Mesendoderm (in vitro differentiated cells): ENCODE results near the gene MARS1.

ENCODE experiments used
- DNase-seq: peaks from one replicate; pipeline ENCODE4 v3.0.0; 2013
- H2AK5ac ChIP-seq: 2 replicates; pipeline ENCODE4 v1.6.1; 2013; ENCODE audit warnings: low read length, inconsistent platforms
- H2BK120ac ChIP-seq: 2 replicates; pipeline ENCODE4 v1.6.1; 2013; ENCODE audit warnings: low read depth, mild to moderate bottlenecking, low read length, moderate library complexity, mixed read lengths
- H2BK15ac ChIP-seq: replicated peaks from 2 replicates; pipeline ENCODE4 v1.6.1; 2013; ENCODE audit warnings: low read depth, mild to moderate bottlenecking, moderate library complexity
- H2BK5ac ChIP-seq: 2 replicates; pipeline ENCODE4 v1.6.1; 2013; ENCODE audit warnings: low read length, inconsistent platforms
- H3K18ac ChIP-seq: 2 replicates; pipeline ENCODE4 v1.6.1; 2013; ENCODE audit warnings: mild to moderate bottlenecking, low read length, mixed read lengths
- H3K23ac ChIP-seq: one replicate; pipeline ENCODE4 v1.6.1; 2013; ENCODE audit warnings: low read length
- H3K27ac ChIP-seq: 2 replicates; pipeline ENCODE4 v1.5.1; 2013; ENCODE audit warnings: low read depth, mild to moderate bottlenecking, inconsistent platforms, low read length, moderate library complexity
- H3K27me3 ChIP-seq: 2 replicates; pipeline ENCODE4 v1.6.1; 2013; ENCODE audit warnings: low read length, control low read depth, mild to moderate bottlenecking, inconsistent platforms; ENCODE audit not compliant: insufficient read depth, poor library complexity
- H3K36me3 ChIP-seq: 2 replicates; pipeline ENCODE4 v1.6.1; 2013; ENCODE audit warnings: low read length, inconsistent platforms; ENCODE audit not compliant: control insufficient read depth, insufficient read depth
- H3K4ac ChIP-seq: one replicate; pipeline ENCODE4 v1.6.1; 2013; ENCODE audit warnings: low read depth, mild to moderate bottlenecking, low read length, moderate library complexity
- H3K4me1 ChIP-seq: 2 replicates; pipeline ENCODE4 v1.6.1; 2013; ENCODE audit warnings: low read depth, low read length, inconsistent platforms; ENCODE audit not compliant: control insufficient read depth
- H3K4me2 ChIP-seq: 2 replicates; pipeline ENCODE4 v1.6.1; 2013; ENCODE audit warnings: low read length
- H3K4me3 ChIP-seq: 2 replicates; pipeline ENCODE4 v1.5.1; 2013; ENCODE audit warnings: mild to moderate bottlenecking, low read length
- H3K56ac ChIP-seq: one replicate; pipeline ENCODE4 v1.6.1; 2013; ENCODE audit warnings: low read length
- H3K79me1 ChIP-seq: 2 replicates; pipeline ENCODE4 v1.6.1; 2013; ENCODE audit warnings: low read length, inconsistent platforms
- H3K79me2 ChIP-seq: 2 replicates; pipeline ENCODE4 v1.6.1; 2013; ENCODE audit warnings: mild to moderate bottlenecking, low read length; ENCODE audit not compliant: control insufficient read depth, insufficient read depth
- H3K9ac ChIP-seq: 2 replicates; pipeline ENCODE4 v1.6.1; 2013; ENCODE audit warnings: low read length, inconsistent platforms
- H4K5ac ChIP-seq: one replicate; pipeline ENCODE4 v1.6.1; 2013; ENCODE audit warnings: low read length
- H4K8ac ChIP-seq: one replicate; pipeline ENCODE4 v1.6.1; 2013; ENCODE audit warnings: low read depth, mild to moderate bottlenecking, control low read depth, low read length, moderate library complexity
- WGBS: extraction: QIAGEN DNeasy Blood & Tissue Kit; methylation state at CpG from one replicate; pipeline ENCODE4 v1.1.7; 2013; ENCODE audit warnings: low lambda C conversion rate, missing lambda C conversion rate; ENCODE audit not compliant: insufficient coverage; ENCODE audit errors: extremely low coverage; 5-methylcytosine and 5-hydroxymethylcytosine counted together

The MARS1 gene

GRCh38 chr12:57475271-57476161 is 12.4 kb upstream of the MARS1 start:
- no peak overlapping the region for H2BK5ac ChIP-seq
- no peak overlapping the region for H3K18ac ChIP-seq
- H3K79me1 ChIP-seq, result no peaks in the 10 kb centered on the region
- H3K79me2 ChIP-seq, result no peaks in the 10 kb centered on the region
- peak overlapping the region; percentile 59 for H3K4me2 ChIP-seq
- no peak overlapping the region for H2BK15ac ChIP-seq
- H4K5ac ChIP-seq, result no peak overlapping the region
- no peak overlapping the region for H3K4me3 ChIP-seq
- no peaks in the 10 kb centered on the region for H3K36me3 ChIP-seq
- H3K27me3 ChIP-seq, result peaks cover 25% of the 10 kb centered on the region
- H4K8ac ChIP-seq, result no peak overlapping the region
- H3K56ac ChIP-seq, result peak overlapping the region; percentile 58
- DNase-seq, result no peak
- H3K23ac ChIP-seq, result no peak overlapping the region
- WGBS, result no CpG with 5 or more reads among the region's 84 CpGs
- no peak overlapping the region for H3K4ac ChIP-seq
- H3K9ac ChIP-seq, result peak overlapping the region; percentile 33
- no peak overlapping the region for H3K27ac ChIP-seq
- no peak overlapping the region for H2BK120ac ChIP-seq
- no peak overlapping the region for H2AK5ac ChIP-seq
- H3K4me1 ChIP-seq, result peaks cover 8% of the 10 kb centered on the region

GRCh38 chr12:57476162-57476992 is 11.5 kb upstream of the MARS1 start:
- Histone ChIP-seq H4K8ac (no peak overlapping the region), H3K4me1 (peaks cover 8% of the 10 kb centered on the region), H2BK15ac (no peak overlapping the region), H3K79me2 (no peaks in the 10 kb centered on the region), H3K4me2 (peak overlapping the region; percentile 59), H3K27me3 (peaks cover 25% of the 10 kb centered on the region), H2BK5ac (no peak overlapping the region), H3K4ac (no peak overlapping the region), H4K5ac (no peak overlapping the region), H3K56ac (peak overlapping the region; percentile 58), H3K36me3 (no peaks in the 10 kb centered on the region), H2BK120ac (no peak overlapping the region), H2AK5ac (no peak overlapping the region), H3K18ac (no peak overlapping the region), H3K27ac (no peak overlapping the region), H3K9ac (no peak overlapping the region), H3K4me3 (no peak overlapping the region), H3K23ac (no peak overlapping the region), H3K79me1 (no peaks in the 10 kb centered on the region)
- no peak for DNase-seq
- WGBS, result no CpG with 5 or more reads among the region's 29 CpGs

GRCh38 chr12:57476993-57477709 is 10.7 kb upstream of the MARS1 start:
- H3K36me3 ChIP-seq, result no peaks in the 10 kb centered on the region
- H3K4me2 ChIP-seq, result no peak overlapping the region
- H4K8ac ChIP-seq, result no peak overlapping the region
- H2BK15ac ChIP-seq, result no peak overlapping the region
- peak overlapping the region; percentile 57 for H3K56ac ChIP-seq
- H3K4ac ChIP-seq, result no peak overlapping the region
- peaks cover 25% of the 10 kb centered on the region for H3K27me3 ChIP-seq
- no peak overlapping the region for H3K23ac ChIP-seq
- no peak overlapping the region for H2AK5ac ChIP-seq
- peak overlapping the region; percentile 47 for H3K9ac ChIP-seq
- H3K79me2 ChIP-seq, result no peaks in the 10 kb centered on the region
- no peak overlapping the region for H3K27ac ChIP-seq
- H4K5ac ChIP-seq, result no peak overlapping the region
- no peak for DNase-seq
- no peaks in the 10 kb centered on the region for H3K79me1 ChIP-seq
- peaks cover 8% of the 10 kb centered on the region for H3K4me1 ChIP-seq
- no peak overlapping the region for H2BK120ac ChIP-seq
- H2BK5ac ChIP-seq, result no peak overlapping the region
- peak overlapping the region; percentile 33 for H3K18ac ChIP-seq
- WGBS, result no CpG with 5 or more reads among the region's 15 CpGs
- no peak overlapping the region for H3K4me3 ChIP-seq

DNA sequence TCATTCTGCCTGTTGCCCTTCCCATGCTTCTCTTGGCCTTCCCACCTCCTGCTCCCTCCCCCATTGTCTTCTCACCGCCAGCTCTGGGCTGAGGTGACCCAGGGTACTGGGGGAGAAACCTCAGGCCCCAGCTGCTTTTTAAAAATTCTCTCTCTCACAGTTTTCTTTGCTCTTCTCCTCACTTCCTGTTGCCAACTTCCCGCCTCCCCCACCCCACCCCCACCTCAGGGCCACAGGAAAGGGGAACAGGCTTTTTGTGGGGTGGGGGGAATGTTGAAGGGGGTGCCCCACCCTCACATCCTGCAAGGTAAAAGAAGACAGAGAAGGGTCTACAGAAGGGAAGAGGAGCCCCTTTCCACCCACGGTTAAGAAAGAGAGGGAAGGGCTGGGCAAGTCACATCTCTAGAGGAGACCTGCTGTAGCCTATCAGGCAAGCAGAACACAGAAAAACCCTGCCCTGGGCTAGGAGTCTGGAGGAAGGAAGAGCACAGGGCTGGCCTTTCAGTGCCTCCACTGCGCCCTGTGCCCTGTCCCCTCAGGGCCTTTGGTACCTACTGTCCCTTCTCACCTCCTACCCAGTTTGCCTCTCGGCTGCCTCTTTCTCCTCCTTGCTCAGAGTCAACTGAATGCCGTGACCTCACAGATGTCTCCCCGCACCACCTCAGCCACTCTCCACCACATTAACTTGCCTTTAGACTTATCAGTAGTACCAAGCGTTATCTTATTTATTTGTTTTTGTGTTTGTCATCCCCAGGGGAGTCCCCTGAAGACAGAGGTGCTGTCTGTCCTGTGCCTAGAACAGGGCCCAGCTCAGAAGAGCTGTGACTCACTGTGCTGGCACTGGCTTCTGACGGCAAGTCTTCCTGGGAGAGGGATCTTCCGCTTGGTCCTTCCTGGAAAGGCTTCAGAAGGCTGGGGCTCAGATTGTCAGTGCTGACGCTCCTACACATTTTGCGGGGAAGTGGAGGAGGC is 9.9 kb upstream of the MARS1 start:
- H3K9ac ChIP-seq, result peak overlapping the region; percentile 47
- H2AK5ac ChIP-seq, result no peak overlapping the region
- H4K8ac ChIP-seq, result no peak overlapping the region
- no peak overlapping the region for H2BK15ac ChIP-seq
- H3K18ac ChIP-seq, result peak overlapping the region; percentile 33
- no peak overlapping the region for H3K23ac ChIP-seq
- no CpG with 5 or more reads among the region's 12 CpGs for WGBS
- no peak overlapping the region for H2BK5ac ChIP-seq
- H3K79me2 ChIP-seq, result no peaks in the 10 kb centered on the region
- peaks cover 8% of the 10 kb centered on the region for H3K4me1 ChIP-seq
- no peak overlapping the region for H4K5ac ChIP-seq
- peaks cover 25% of the 10 kb centered on the region for H3K27me3 ChIP-seq
- H3K4me2 ChIP-seq, result no peak overlapping the region
- no peak for DNase-seq
- H2BK120ac ChIP-seq, result no peak overlapping the region
- H3K79me1 ChIP-seq, result no peaks in the 10 kb centered on the region
- no peak overlapping the region for H3K27ac ChIP-seq
- no peak overlapping the region for H3K4me3 ChIP-seq
- H3K4ac ChIP-seq, result no peak overlapping the region
- H3K36me3 ChIP-seq, result no peaks in the 10 kb centered on the region
- peak overlapping the region; percentile 57 for H3K56ac ChIP-seq

- peaks cover 18% of the 10 kb centered on the region for H3K27me3 ChIP-seq
These were observed 8.9 kb upstream of the MARS1 start for GRCh38 chr12:57479043-57479375.

More at GRCh38 chr12:57479043-57479375, 8.9 kb upstream of the MARS1 start:
- Histone ChIP-seq H3K4me3 (no peak overlapping the region), H2BK5ac (no peak overlapping the region), H4K8ac (no peak overlapping the region), H3K27ac (no peak overlapping the region), H3K9ac (no peak overlapping the region), H3K4me2 (no peak overlapping the region), H3K4ac (no peak overlapping the region), H3K18ac (no peak overlapping the region), H3K23ac (no peak overlapping the region), H3K79me1 (no peaks in the 10 kb centered on the region), H3K36me3 (no peaks in the 10 kb centered on the region), H3K79me2 (no peaks in the 10 kb centered on the region), H2BK120ac (no peak overlapping the region), H2BK15ac (no peak overlapping the region), H3K56ac (no peak overlapping the region), H4K5ac (no peak overlapping the region), H2AK5ac (no peak overlapping the region), H3K4me1 (peaks cover 8% of the 10 kb centered on the region)
- no CpG with 5 or more reads among the region's 10 CpGs for WGBS
- no peak for DNase-seq
